H1 (cell line): Measurements from ENCODE around the gene LIG1. TPM values are rescaled to one million over a fixed set of nuclear protein-coding genes. Genes with fewer than 3 reads are reported as not detected.

Experiments used
- ASH2L ChIP-seq: fragments of 200-600, 300-600 bp; sonication (generic); IDR thresholded peaks from one replicate; pipeline ENCODE4 v1.7.1; 2017; ENCODE audit warnings: low read length
- ATF3 ChIP-seq: IDR thresholded peaks from 2 replicates; pipeline ENCODE4 v1.6.1; 2011; ENCODE audit warnings: low read depth, mild to moderate bottlenecking, low read length; ENCODE audit not compliant: insufficient read depth
- CBX5 ChIP-seq: fragments of 300-800, 300-1000 bp; sonication (generic); IDR thresholded peaks from 2 replicates; pipeline ENCODE4 v1.7.1; 2016; ENCODE audit warnings: antibody characterized with exemption, low read length, low read depth
- CEBPB ChIP-seq: IDR thresholded peaks from 2 replicates; pipeline ENCODE4 v1.6.1; 2012; ENCODE audit warnings: low read depth, low read length
- CHD2 ChIP-seq: IDR thresholded peaks from 2 replicates; pipeline ENCODE4 v1.6.1; 2012; ENCODE audit warnings: low read length, improper control_type of control experiment
- KDM1A ChIP-seq: fragments of 200-600, 300-600 bp; sonication (generic); IDR thresholded peaks from 2 replicates; pipeline ENCODE4 v1.7.1; 2016; ENCODE audit warnings: mild to moderate bottlenecking, low read length, borderline replicate concordance
- KDM5A ChIP-seq: fragments of 200-600 bp; IDR thresholded peaks from 2 replicates; pipeline ENCODE4 v1.7.1; 2012; ENCODE audit warnings: mild to moderate bottlenecking, low read length, inconsistent platforms, mixed read lengths
- NANOG ChIP-seq: IDR thresholded peaks from 2 replicates; pipeline ENCODE4 v1.6.1; 2011; ENCODE audit warnings: low read length, low read depth, mild to moderate bottlenecking, inconsistent platforms; ENCODE audit not compliant: insufficient read depth, poor library complexity, severe bottlenecking
- NRF1 ChIP-seq: IDR thresholded peaks from 2 replicates; pipeline ENCODE4 v1.6.1; 2011; ENCODE audit warnings: mild to moderate bottlenecking, low read depth, low read length, improper control_type of control experiment
- POLR2A ChIP-seq, 2 experiments: IDR thresholded peaks; 1 replicate in 1 of 2; 2 replicates in 1 of 2; pipeline ENCODE4 v1.6.1; 2011; ENCODE audit warnings: low read depth in 2 of 2, low read length in 2 of 2, mild to moderate bottlenecking in 2 of 2; ENCODE audit errors: control extremely low read depth in 1 of 2
- POLR2AphosphoS5 ChIP-seq: IDR thresholded peaks from 2 replicates; pipeline ENCODE4 v1.6.1; 2011; ENCODE audit warnings: low read depth, low read length
- POU5F1 ChIP-seq: IDR thresholded peaks from 2 replicates; pipeline ENCODE4 v1.6.1; 2011; ENCODE audit warnings: low read depth, mild to moderate bottlenecking, low read length, moderate library complexity
- RXRA ChIP-seq: IDR thresholded peaks from 2 replicates; pipeline ENCODE4 v1.6.1; 2011; ENCODE audit warnings: low read depth, mild to moderate bottlenecking, low read length, moderate library complexity; ENCODE audit not compliant: insufficient read depth
- SAP30 ChIP-seq: fragments of 300-600 bp; sonication (generic); IDR thresholded peaks from 2 replicates; pipeline ENCODE4 v1.7.1; 2012; ENCODE audit warnings: low read length, moderate library complexity, mild to moderate bottlenecking, inconsistent platforms; ENCODE audit not compliant: insufficient read depth, insufficient replicate concordance
- SIN3A ChIP-seq, 2 experiments: IDR thresholded peaks in 1 of 2; conservative IDR thresholded peaks in 1 of 2; 2 replicates each; pipeline ENCODE4 v1.6.1; 2011 to 2012; ENCODE audit warnings: low read length in 2 of 2, improper control_type of control experiment in 1 of 2, low read depth in 1 of 2, mild to moderate bottlenecking in 1 of 2
- SIRT6 ChIP-seq: IDR thresholded peaks from one replicate; pipeline ENCODE4 v1.7.1; 2012; ENCODE audit warnings: low read length, inconsistent platforms
- SP4 ChIP-seq: IDR thresholded peaks from 2 replicates; pipeline ENCODE4 v1.6.1; 2012; ENCODE audit warnings: low read length, inconsistent platforms
- SRF ChIP-seq: IDR thresholded peaks from 2 replicates; pipeline ENCODE4 v1.6.1; 2011; ENCODE audit warnings: mild to moderate bottlenecking, low read depth, low read length, moderate library complexity
- TAF1 ChIP-seq: IDR thresholded peaks from 2 replicates; pipeline ENCODE4 v1.6.1; 2011; ENCODE audit warnings: mild to moderate bottlenecking, low read depth, low read length
- TAF7 ChIP-seq: optimal IDR thresholded peaks from 2 replicates; pipeline ENCODE3; 2011; ENCODE audit warnings: low read depth, mild to moderate bottlenecking, inconsistent platforms, low read length, moderate library complexity, borderline replicate concordance
- TBP ChIP-seq: IDR thresholded peaks from 2 replicates; pipeline ENCODE4 v1.6.1; 2011; ENCODE audit warnings: low read depth, low read length, improper control_type of control experiment
- USF2 ChIP-seq: IDR thresholded peaks from 2 replicates; pipeline ENCODE4 v1.6.1; 2011; ENCODE audit warnings: low read length, improper control_type of control experiment
- YY1 ChIP-seq: IDR thresholded peaks from 2 replicates; pipeline ENCODE4 v1.6.1; 2011; ENCODE audit warnings: low read depth, mild to moderate bottlenecking, low read length
- ZNF274 ChIP-seq: IDR thresholded peaks from 2 replicates; pipeline ENCODE4 v1.7.0; 2012; ENCODE audit warnings: low read length, borderline replicate concordance; ENCODE audit errors: extremely low read depth
- polyA plus RNA-seq, 7 experiments: library from polyadenylated mRNA; depleted of rRNA in 3 of 7; stranded (reverse) in 5 of 7; unstranded in 2 of 7; fragments of >200 nt in 5 of 7; fragments of 200-250 nt in 2 of 7; gene quantifications; 1 replicate in 5 of 7; 2 replicates in 1 of 7; 4 replicates in 1 of 7; pipeline versions ENCODE4 v1.2.1 to v1.2.3, GENCODE V29; 2011 to 2013; ENCODE audit warnings: missing spikeins in 2 of 7, mixed read lengths in 2 of 7
- total RNA-seq: library from RNA; stranded (reverse); fragmentation: NEBNext Ultra II Directional; extraction: Animal tissue kit (Norgen Biotek cat#: 25700); gene quantifications from 2 replicates; pipeline ENCODE4 v1.2.1, GENCODE V29; 2021

Gene LIG1
- total and polyA plus RNA-seq, 2 of the 8 experiments (the other 6 are each of a cell fraction or from before 2014, with no cell fraction given), result 67.6 to 113 TPM

- TF ChIP-seq ZNF274 (no peak), NRF1 (peak; percentile 83), SIN3A (conservative IDR thresholded peaks at IDR 0.05 in 1 of 2, IDR thresholded peaks at IDR 0.05 in 1 of 2; ENCODE audit: low read depth in 1 of 2, low read length in 2 of 2) (peak; percentile 49 to 85; a peak in 3 of 4 replicates), TAF7 (peak; percentile 65), TAF1 (peak; percentile 77), POLR2A (IDR thresholded peaks at IDR 0.05; ENCODE audit: control extremely low read depth in 1 of 2, low read depth in 2 of 2, low read length in 2 of 2) (peak; percentile 63 to 75), TBP (peak; percentile 49), ASH2L (no peak), SIRT6 (no peak), SAP30 (peak; percentile 3), KDM1A (no peak), POLR2AphosphoS5 (peak; percentile 68), YY1 (no peak), POU5F1 (no peak), ATF3 (no peak), RXRA (no peak), SRF (no peak), CHD2 (peak; percentile 60; the same call in 1 of the 2 replicates), SP4 (no peak), CEBPB (no peak), USF2 (no peak), CBX5 (no peak), KDM5A (no peak), NANOG (no peak)
Measured at GRCh38 chr19:48203794-48204628, 33.9 kb upstream of the LIG1 start (continued).
